Neural cell (in vitro differentiated cells): ENCODE data around the gene STARD7.
"Not testable (repeated sequence)": the region's sequence is repeated elsewhere in the genome, so short reads cannot be mapped to it uniquely, and the experiment has no call there.

ENCODE experiments used
- CTCF ChIP-seq: fragments of 450-650 bp; IDR thresholded peaks from 2 replicates; pipeline ENCODE4 v1.5.1; 2014; ENCODE audit warnings: antibody characterized with exemption, mild to moderate bottlenecking, moderate library complexity; ENCODE audit not compliant: poor library complexity, severe bottlenecking
- EP300 ChIP-seq: fragments of 450-650 bp; conservative IDR thresholded peaks from 2 replicates; pipeline ENCODE4 v1.6.1; 2014; ENCODE audit warnings: antibody characterized with exemption, mild to moderate bottlenecking, moderate library complexity; ENCODE audit not compliant: poor library complexity, severe bottlenecking
- EZH2 ChIP-seq: fragments of 200-600, 300-800 bp; shearing (Covaris generic), sonication (generic); IDR thresholded peaks from 2 replicates; pipeline ENCODE4 v1.6.1; 2014; ENCODE audit warnings: antibody characterized with exemption, low read length, borderline replicate concordance, mild to moderate bottlenecking; ENCODE audit not compliant: insufficient read depth, poor library complexity, severe bottlenecking
- MXI1 ChIP-seq: fragments of 450-650 bp; conservative IDR thresholded peaks from 2 replicates; pipeline ENCODE4 v1.6.1; 2014; ENCODE audit warnings: antibody characterized with exemption, mild to moderate bottlenecking; ENCODE audit not compliant: poor library complexity, severe bottlenecking
- POLR2AphosphoS5 ChIP-seq: IDR thresholded peaks from 2 replicates; pipeline ENCODE4 v1.6.1; 2012
- RAD21 ChIP-seq: fragments of 450-650 bp; conservative IDR thresholded peaks from 2 replicates; pipeline ENCODE4 v1.6.1; 2014; ENCODE audit warnings: antibody characterized with exemption, mild to moderate bottlenecking, moderate library complexity
- REST ChIP-seq: IDR thresholded peaks from 2 replicates; pipeline ENCODE4 v1.6.1; 2012; ENCODE audit warnings: borderline replicate concordance
- TAF1 ChIP-seq: IDR thresholded peaks from 2 replicates; pipeline ENCODE4 v1.6.1; 2012; ENCODE audit warnings: low read depth

GRCh38 chr2:96141624-96141967, 67.0 kb downstream of the STARD7 start:
- TF ChIP-seq RAD21, CTCF, POLR2AphosphoS5, EP300, EZH2, REST, MXI1, TAF1: not testable (repeated sequence)
